OCI-LY1 (cell line): ENCODE data around the gene RAX.

Experiments
- EZH2 ChIP-seq: fragments of 200-600 bp; sonication (generic), shearing (Covaris generic); IDR thresholded peaks from 2 replicates; pipeline ENCODE4 v1.8.0; 2017; ENCODE audit warnings: borderline replicate concordance, mixed run types, mild to moderate bottlenecking, antibody characterized with exemption, low read length, moderate library complexity, mixed read lengths
- TF ChIP-seq, protein P1 (sequence below): fragments of 200-600 bp; sonication (generic), shearing (Covaris generic); IDR thresholded peaks from 2 replicates; pipeline ENCODE4 v1.5.1; 2017; ENCODE audit warnings: mild to moderate bottlenecking, antibody characterized with exemption, low read length, moderate library complexity, mixed read lengths

DNA sequence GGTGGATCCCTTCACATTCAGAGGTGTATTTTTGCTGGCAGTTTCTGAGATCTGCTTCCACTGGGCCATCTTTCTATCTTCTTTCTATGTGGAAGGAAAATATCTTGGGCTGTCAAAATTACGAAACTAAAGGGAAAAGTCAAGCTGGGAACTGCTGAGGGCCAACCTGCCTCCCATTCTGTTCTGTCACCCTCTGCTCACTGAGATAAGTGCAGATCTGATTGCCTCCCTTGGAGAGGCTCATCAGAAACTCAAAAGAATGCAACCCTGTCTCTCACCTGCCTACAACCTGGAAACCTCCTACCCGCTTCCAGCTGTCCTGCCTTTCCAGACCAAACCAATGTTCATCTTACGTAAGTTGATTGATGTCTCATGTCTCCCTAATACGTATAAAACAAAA is 26.5 kb downstream of the RAX start:
- TF ChIP-seq, protein P1, sequence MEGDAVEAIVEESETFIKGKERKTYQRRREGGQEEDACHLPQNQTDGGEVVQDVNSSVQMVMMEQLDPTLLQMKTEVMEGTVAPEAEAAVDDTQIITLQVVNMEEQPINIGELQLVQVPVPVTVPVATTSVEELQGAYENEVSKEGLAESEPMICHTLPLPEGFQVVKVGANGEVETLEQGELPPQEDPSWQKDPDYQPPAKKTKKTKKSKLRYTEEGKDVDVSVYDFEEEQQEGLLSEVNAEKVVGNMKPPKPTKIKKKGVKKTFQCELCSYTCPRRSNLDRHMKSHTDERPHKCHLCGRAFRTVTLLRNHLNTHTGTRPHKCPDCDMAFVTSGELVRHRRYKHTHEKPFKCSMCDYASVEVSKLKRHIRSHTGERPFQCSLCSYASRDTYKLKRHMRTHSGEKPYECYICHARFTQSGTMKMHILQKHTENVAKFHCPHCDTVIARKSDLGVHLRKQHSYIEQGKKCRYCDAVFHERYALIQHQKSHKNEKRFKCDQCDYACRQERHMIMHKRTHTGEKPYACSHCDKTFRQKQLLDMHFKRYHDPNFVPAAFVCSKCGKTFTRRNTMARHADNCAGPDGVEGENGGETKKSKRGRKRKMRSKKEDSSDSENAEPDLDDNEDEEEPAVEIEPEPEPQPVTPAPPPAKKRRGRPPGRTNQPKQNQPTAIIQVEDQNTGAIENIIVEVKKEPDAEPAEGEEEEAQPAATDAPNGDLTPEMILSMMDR = no peak
- TF ChIP-seq EZH2 = no peak
